Thyroid gland (tissue), 4 donors: Measurements from ENCODE around the gene PROK2. TPM values are rescaled to one million over a fixed set of nuclear protein-coding genes. Genes with fewer than 3 reads are reported as not detected.

Experiments used
- DNase-seq, 2 donors: peaks; one replicate each; pipeline ENCODE4 v3.0.0-alpha.2; 2019
- H3K27ac ChIP-seq, 3 donors: fragments of 200-600 bp; sonication (generic); 1 replicate in 2 of 3; 2 replicates in 1 of 3; pipeline ENCODE4 v1.5.1; 2016 to 2019; ENCODE audit warnings: mild to moderate bottlenecking in 1 of 3, moderate library complexity in 1 of 3
- H3K27me3 ChIP-seq: fragments of 200-600 bp; sonication (generic); one replicate; pipeline ENCODE4 v1.5.1; 2019
- H3K36me3 ChIP-seq, 2 donors: fragments of 200-600 bp; sonication (generic); one replicate each; pipeline ENCODE4 v1.5.1; 2016 to 2019
- H3K4me1 ChIP-seq, 2 donors: fragments of 200-600 bp; sonication (generic); one replicate each; pipeline ENCODE4 v1.5.1; 2017 to 2019
- H3K4me3 ChIP-seq, 3 donors: fragments of 200-600 bp; sonication (generic); replicated peaks in 1 of 3; 1 replicate in 2 of 3; 2 replicates in 1 of 3; pipeline ENCODE4 v1.5.1; 2016; ENCODE audit warnings: mild to moderate bottlenecking in 1 of 3
- H3K9me3 ChIP-seq: fragments of 200-600 bp; sonication (generic); one replicate; pipeline ENCODE4 v1.5.1; 2017
- CTCF ChIP-seq, 6 experiments: fragments of 200-600 bp in 3 of 6; fragments of 450-650 bp in 3 of 6; sonication (generic) in 3 of 6; IDR thresholded peaks; one replicate each; pipeline ENCODE4 v1.5.1; 2016 to 2019; ENCODE audit warnings: antibody characterized with exemption in 6 of 6, mild to moderate bottlenecking in 2 of 6, inconsistent platforms in 1 of 6, moderate library complexity in 1 of 6
- POLR2A ChIP-seq, 2 donors: fragments of 450-650 bp; IDR thresholded peaks; one replicate each; pipeline ENCODE4 v1.6.1; 2017; ENCODE audit warnings: antibody characterized with exemption in 2 of 2, mild to moderate bottlenecking in 2 of 2, moderate library complexity in 1 of 2
- WGBS, 2 donors: methylation state at CpG; one replicate each; pipeline ENCODE4 v1.1.5; 2017; 5-methylcytosine and 5-hydroxymethylcytosine counted together
- intact Hi-C: fragments of 100-400 bp; cut with DNase I; formaldehyde crosslinking; loops from one replicate; pipeline ENCODE4 v1.15.1; 2023
- total RNA-seq, 4 donors: library from RNA; depleted of rRNA; stranded (reverse); fragments of >200 nt; gene quantifications; one replicate each; pipeline ENCODE4 v1.2.3, GENCODE V29; 2016

Gene PROK2
- total RNA-seq, 4 donors from 2014 or later, result not detected

- Histone ChIP-seq H3K4me1 (no peaks in the 10 kb centered on the region), H3K27me3 (no peaks in the 10 kb centered on the region), H3K36me3 (no peaks in the 10 kb centered on the region), H3K4me3 (no peak overlapping the region), H3K27ac (no peak overlapping the region), H3K9me3 (no peaks in the 10 kb centered on the region)
- WGBS, 2 donors, result 75 to 82% methylated on average over 5 of the region's 5 CpGs
- TF ChIP-seq CTCF (IDR thresholded peaks at IDR 0.05), result no peak
- no peak for TF ChIP-seq POLR2A (IDR thresholded peaks at IDR 0.05)
- no peak for DNase-seq
- intact Hi-C loops, result no loop called here
Observed at GRCh38 chr3:71759401-71759800, 25.5 kb downstream of the PROK2 start.

GRCh38 chr3:71758091-71758490 lies 26.9 kb downstream of the PROK2 start:
- no peaks in the 10 kb centered on the region for H3K9me3 ChIP-seq
- no peak overlapping the region for H3K4me3 ChIP-seq
- no peak for DNase-seq
- H3K27ac ChIP-seq, result no peak overlapping the region
- no peaks in the 10 kb centered on the region for H3K27me3 ChIP-seq
- H3K36me3 ChIP-seq, result no peaks in the 10 kb centered on the region
- TF ChIP-seq POLR2A (IDR thresholded peaks at IDR 0.05), result no peak
- no peak for TF ChIP-seq CTCF (IDR thresholded peaks at IDR 0.05)
- 96% methylated on average over 2 of the region's 2 CpGs for WGBS, 2 donors
- H3K4me1 ChIP-seq, result no peaks in the 10 kb centered on the region
- intact Hi-C loops, result no loop called here

GRCh38 chr3:71754610-71755253 lies 30.2 kb downstream of the PROK2 start:
- H3K9me3 ChIP-seq, result no peaks in the 10 kb centered on the region
- H3K36me3 ChIP-seq, result no peaks in the 10 kb centered on the region
- H3K4me1 ChIP-seq, result no peaks in the 10 kb centered on the region
- TF ChIP-seq CTCF (IDR thresholded peaks at IDR 0.05), result no peak
- TF ChIP-seq POLR2A (IDR thresholded peaks at IDR 0.05), result no peak
- DNase-seq, result peak in 1 of 2 donors; percentile 3
- 29 to 59% methylated on average over 9 to 20 of the region's 65 CpGs for WGBS, 2 donors
- intact Hi-C loops, result no loop called here
- H3K27ac ChIP-seq, result no peak overlapping the region
- H3K27me3 ChIP-seq, result no peaks in the 10 kb centered on the region
- H3K4me3 ChIP-seq, result peak overlapping the region in 1 of 3 donors; percentile 32

GRCh38 chr3:71753701-71754609 lies 31.0 kb downstream of the PROK2 start, which contains the start of gene GPR27:
Gene GPR27, plus strand, starts transcription at chr3:71753855. Its CDS starts 195 bp downstream, at chr3:71754050.
- H3K4me1 ChIP-seq, result no peaks in the 10 kb centered on the region
- no peaks in the 10 kb centered on the region for H3K27me3 ChIP-seq
- H3K27ac ChIP-seq, result no peak within 1 kb of the TSS
- no peaks in the 10 kb centered on the region for H3K36me3 ChIP-seq
- no peaks in the 10 kb centered on the region for H3K9me3 ChIP-seq
- intact Hi-C loops, result no loop called here
- peak within 1 kb of the TSS in 1 of 3 donors; percentile 32 for H3K4me3 ChIP-seq
- peak; percentile 33 to 43 for DNase-seq
- no peak for TF ChIP-seq POLR2A (IDR thresholded peaks at IDR 0.05)
- no peak for TF ChIP-seq CTCF (IDR thresholded peaks at IDR 0.05)
- no CpG with 5 or more reads among the region's 131 CpGs for WGBS, 2 donors
